ENCODE data around the gene SMARCD3.

DNA sequence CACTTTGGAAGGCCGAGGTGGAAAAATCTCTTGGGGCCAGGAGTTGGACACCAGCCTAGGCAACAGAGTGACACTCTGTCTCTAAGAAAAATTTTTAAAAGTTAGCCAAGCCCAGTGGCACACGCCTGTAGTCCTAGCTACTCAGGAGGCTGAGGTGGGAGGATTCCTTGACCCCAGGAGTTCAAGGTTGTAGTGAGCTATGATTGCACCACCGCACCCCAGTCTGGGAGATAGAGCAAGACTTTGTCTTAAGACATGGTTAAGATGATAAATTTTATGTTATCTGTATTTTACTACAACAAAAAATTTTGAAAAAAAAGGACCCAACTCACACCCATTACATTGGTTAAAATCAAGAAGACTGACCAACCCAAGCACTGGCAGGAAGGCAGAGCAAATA is 44.4 kb upstream of the SMARCD3 start:
- TF ChIP-seq, protein P1, sequence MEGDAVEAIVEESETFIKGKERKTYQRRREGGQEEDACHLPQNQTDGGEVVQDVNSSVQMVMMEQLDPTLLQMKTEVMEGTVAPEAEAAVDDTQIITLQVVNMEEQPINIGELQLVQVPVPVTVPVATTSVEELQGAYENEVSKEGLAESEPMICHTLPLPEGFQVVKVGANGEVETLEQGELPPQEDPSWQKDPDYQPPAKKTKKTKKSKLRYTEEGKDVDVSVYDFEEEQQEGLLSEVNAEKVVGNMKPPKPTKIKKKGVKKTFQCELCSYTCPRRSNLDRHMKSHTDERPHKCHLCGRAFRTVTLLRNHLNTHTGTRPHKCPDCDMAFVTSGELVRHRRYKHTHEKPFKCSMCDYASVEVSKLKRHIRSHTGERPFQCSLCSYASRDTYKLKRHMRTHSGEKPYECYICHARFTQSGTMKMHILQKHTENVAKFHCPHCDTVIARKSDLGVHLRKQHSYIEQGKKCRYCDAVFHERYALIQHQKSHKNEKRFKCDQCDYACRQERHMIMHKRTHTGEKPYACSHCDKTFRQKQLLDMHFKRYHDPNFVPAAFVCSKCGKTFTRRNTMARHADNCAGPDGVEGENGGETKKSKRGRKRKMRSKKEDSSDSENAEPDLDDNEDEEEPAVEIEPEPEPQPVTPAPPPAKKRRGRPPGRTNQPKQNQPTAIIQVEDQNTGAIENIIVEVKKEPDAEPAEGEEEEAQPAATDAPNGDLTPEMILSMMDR (IDR thresholded peaks at IDR 0.05; ENCODE audit: low read length), result no peak
- TF ChIP-seq EZH2 (IDR thresholded peaks at IDR 0.05; ENCODE audit: borderline replicate concordance, low read length), result no peak
